Measurements from ENCODE around the gene ARID1B. TPM values are rescaled to one million over a fixed set of nuclear protein-coding genes. Genes with fewer than 3 reads are reported as not detected.
A peak's percentile ranks its signal among the peaks of the same experiment; 100 is the strongest.

ARID1B gene
- total and polyA plus RNA-seq, 10 of the 15 experiments (the other 5 are each of a cell fraction or from before 2014, with no cell fraction given): 24.7 to 133 (median 54.6) TPM

GRCh38 chr6:156949376-156949775 is 172.2 kb downstream of the ARID1B start:
- peaks cover 72% of the 10 kb centered on the region for H3K79me2 ChIP-seq (ENCODE audit: control insufficient read depth, insufficient read depth, low read length)
- H3K27me3 ChIP-seq (replicated peaks in 1 of 2; ENCODE audit: control insufficient read depth in 2 of 2, insufficient read depth in 2 of 2, low read length in 1 of 2): no peaks in the 10 kb centered on the region
- H3K4me1 ChIP-seq (ENCODE audit: control insufficient read depth, insufficient read depth, low read length): peaks cover 4% of the 10 kb centered on the region; the same call in 1 of the 2 replicates
- peaks cover 4% of the 10 kb centered on the region; the same call in 1 of the 2 replicates for H4K20me1 ChIP-seq (ENCODE audit: control insufficient read depth, insufficient read depth)
- no peaks in the 10 kb centered on the region; the same call in 2 of the 3 replicates for H3K9me3 ChIP-seq (replicated peaks; ENCODE audit: control insufficient read depth, insufficient read depth, low read length)
- TF ChIP-seq EGR1 (IDR thresholded peaks at IDR 0.05; ENCODE audit: borderline replicate concordance in 1 of 2, low read depth in 2 of 2, low read length in 2 of 2): no peak
- SMC1A ChIA-PET (ENCODE audit: uncharacterized antibody, unreplicated experiment): interaction anchor here (0.9 to 1.2 kb wide), 3 partner anchors 10 to 37 kb away, joined by 3 to 5 read pairs (median 3); no protein-coding TSS in a partner anchor
- RAD21 ChIA-PET (ENCODE audit: unreplicated experiment): no interaction called here
- intact Hi-C loops (cut with micrococcal nuclease; ENCODE audit: unreplicated experiment) (no loop called here), in situ Hi-C loops (cut with MboI) (no loop called here)
- POLR2A ChIA-PET: no interaction called here
- DNase-seq (ENCODE audit: low read depth, low spot score) (no peak), FAIRE-seq (no peak), ATAC-seq (no peak)
- H3K27ac ChIP-seq (ENCODE audit: control insufficient read depth, insufficient read depth): no peak overlapping the region
- WGBS (ENCODE audit: insufficient coverage, insufficient replicate concordance, low lambda C conversion rate, missing lambda C conversion rate): 97% methylated on average over 2 of the region's 2 CpGs
- H2AFZ ChIP-seq (ENCODE audit: control insufficient read depth, low read depth, low read length): no peak overlapping the region
- H3K4me3 ChIP-seq: no peak overlapping the region
- H3K4me2 ChIP-seq (ENCODE audit: control insufficient read depth, insufficient read depth): no peak overlapping the region
- H3K9ac ChIP-seq (ENCODE audit: control insufficient read depth, insufficient read depth, low read length): no peak overlapping the region
- peaks cover 0 to 3% of the 10 kb centered on the region in 2 experiments; a peak in 2 of 4 replicates for H3K36me3 ChIP-seq (ENCODE audit: control insufficient read depth in 2 of 2, insufficient read depth in 2 of 2, low read length in 1 of 2)
- CTCF ChIA-PET: no interaction called here
- no TSS peak for BruUV-seq (replicated peaks)

- 0 out of 2 replicates have a peak, but pooled peaks cover 3% of the 10 kb centered on the region for H4K20me1 ChIP-seq (ENCODE audit: control insufficient read depth, insufficient read depth)
- no peak for ATAC-seq
- ChIA-PET CTCF (no interaction called here), SMC1A (ENCODE audit: uncharacterized antibody, unreplicated experiment) (interaction anchor here (1.0 kb wide), 1 partner anchor 11 kb away, joined by 5 read pairs; no protein-coding TSS in a partner anchor), POLR2A (no interaction called here), RAD21 (ENCODE audit: unreplicated experiment) (no interaction called here)
- peaks cover 77% of the 10 kb centered on the region for H3K79me2 ChIP-seq (ENCODE audit: control insufficient read depth, insufficient read depth, low read length)
- peaks cover 4% of the 10 kb centered on the region; the same call in 1 of the 2 replicates for H3K4me1 ChIP-seq (ENCODE audit: control insufficient read depth, insufficient read depth, low read length)
- H3K9ac ChIP-seq (ENCODE audit: control insufficient read depth, insufficient read depth, low read length): no peak overlapping the region
- 100% methylated on average over 2 of the region's 2 CpGs for WGBS (ENCODE audit: insufficient coverage, insufficient replicate concordance, low lambda C conversion rate, missing lambda C conversion rate)
- H3K4me3 ChIP-seq: no peak overlapping the region
- BruUV-seq (replicated peaks): TSS peak; percentile 1
- H2AFZ ChIP-seq (ENCODE audit: control insufficient read depth, low read depth, low read length): no peak overlapping the region
- DNase-seq (ENCODE audit: low read depth, low spot score): no peak
- in situ Hi-C loops (cut with MboI): no loop called here
- H3K4me2 ChIP-seq (ENCODE audit: control insufficient read depth, insufficient read depth): no peak overlapping the region
- FAIRE-seq: no peak
- H3K9me3 ChIP-seq (replicated peaks; ENCODE audit: control insufficient read depth, insufficient read depth, low read length): no peaks in the 10 kb centered on the region; the same call in 2 of the 3 replicates
- no peak overlapping the region for H3K27ac ChIP-seq (ENCODE audit: control insufficient read depth, insufficient read depth)
- intact Hi-C loops (cut with micrococcal nuclease; ENCODE audit: unreplicated experiment): no loop called here
- H3K36me3 ChIP-seq (ENCODE audit: control insufficient read depth in 2 of 2, insufficient read depth in 2 of 2, low read length in 1 of 2): peaks cover 0 to 5% of the 10 kb centered on the region in 2 experiments; a peak in 2 of 4 replicates
- H3K27me3 ChIP-seq (replicated peaks in 1 of 2; ENCODE audit: control insufficient read depth in 2 of 2, insufficient read depth in 2 of 2, low read length in 1 of 2): no peaks in the 10 kb centered on the region
- TF ChIP-seq HCFC1 (IDR thresholded peaks at IDR 0.05; ENCODE audit: low read length) (no peak), CREB1 (IDR thresholded peaks at IDR 0.05; ENCODE audit: low read depth) (no peak), POLR2AphosphoS2 (IDR thresholded peaks at IDR 0.05; ENCODE audit: low read depth, low read length) (no peak), FOXM1 (IDR thresholded peaks at IDR 0.05; ENCODE audit: low read depth, low read length) (no peak), ESRRA (IDR thresholded peaks at IDR 0.05; ENCODE audit: low read length) (no peak), MTA3 (IDR thresholded peaks at IDR 0.05; ENCODE audit: borderline replicate concordance, low read length) (no peak), NFXL1 (IDR thresholded peaks at IDR 0.05; ENCODE audit: borderline replicate concordance) (no peak), CBFB (IDR thresholded peaks at IDR 0.05; ENCODE audit: low read depth) (no peak), RBBP5 (conservative IDR thresholded peaks at IDR 0.05) (no peak), STAT3 (IDR thresholded peaks at IDR 0.05; ENCODE audit: low read depth, low read length) (no peak), CEBPZ (IDR thresholded peaks at IDR 0.05; ENCODE audit: low read depth, low read length) (no peak), ZZZ3 (IDR thresholded peaks at IDR 0.05; ENCODE audit: control insufficient read depth, insufficient read length, low read depth) (no peak), NFIC (IDR thresholded peaks at IDR 0.05; ENCODE audit: low read depth, low read length) (no peak), ELK1 (IDR thresholded peaks at IDR 0.05; ENCODE audit: low read depth, low read length) (no peak)
Measured at GRCh38 chr6:156950084-156950483, 172.9 kb downstream of the ARID1B start.

Measured in GM12878 (cell line).